Measurements from ENCODE around the gene ECHDC3. TPM values are rescaled to one million over a fixed set of nuclear protein-coding genes. Genes with fewer than 3 reads are reported as not detected.

The ECHDC3 gene
- total and polyA plus RNA-seq, 2 of the 13 experiments (the other 11 are each of a cell fraction or from before 2014, with no cell fraction given) = not detected

DNA sequence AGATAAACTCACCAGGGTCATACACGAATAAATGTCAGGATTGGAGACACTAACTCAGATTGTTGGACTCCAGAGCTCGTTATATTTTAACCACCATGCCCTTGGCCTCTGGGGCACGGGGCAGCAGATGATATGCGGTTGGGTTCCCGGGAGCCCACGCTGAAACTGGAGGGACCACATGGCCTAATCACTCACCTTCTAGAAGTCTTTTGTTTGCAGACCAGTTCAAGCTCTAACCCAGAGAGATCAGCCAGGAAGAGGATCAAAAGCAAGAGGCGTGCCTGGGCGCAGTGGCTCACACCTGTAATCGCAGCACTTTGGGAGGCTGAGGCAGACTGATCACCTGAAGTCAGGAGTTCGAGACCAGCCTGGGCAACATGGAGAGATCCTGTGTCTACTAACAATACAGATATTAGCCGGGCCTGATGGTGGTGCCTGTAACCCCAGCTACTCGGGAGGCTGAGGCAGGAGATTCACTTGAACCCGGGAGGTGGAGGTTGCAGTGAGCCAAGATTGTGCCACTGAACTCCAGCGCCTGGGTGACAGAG lies 42.6 kb upstream of the ECHDC3 start:
- H3K27ac ChIP-seq (ENCODE audit: extremely low read length, insufficient read depth, low read length) = peak overlapping the region; percentile 83
- TF ChIP-seq, protein P1, sequence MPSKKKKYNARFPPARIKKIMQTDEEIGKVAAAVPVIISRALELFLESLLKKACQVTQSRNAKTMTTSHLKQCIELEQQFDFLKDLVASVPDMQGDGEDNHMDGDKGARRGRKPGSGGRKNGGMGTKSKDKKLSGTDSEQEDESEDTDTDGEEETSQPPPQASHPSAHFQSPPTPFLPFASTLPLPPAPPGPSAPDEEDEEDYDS (CRISPR knock-in tag; IDR thresholded peaks at IDR 0.05) = no peak; the same call in none of the 2 replicates
- peak; percentile 96 for TF ChIP-seq NCOA2 (CRISPR knock-in tag; IDR thresholded peaks at IDR 0.05)
- peak; percentile 71; the same call in 1 of the 2 replicates for TF ChIP-seq KDM6A (CRISPR knock-in tag; IDR thresholded peaks at IDR 0.05; ENCODE audit: low read depth)
- 0 out of 2 replicates have a peak, but pooled peaks have one; percentile 60 for TF ChIP-seq ZNF232 (CRISPR knock-in tag; IDR thresholded peaks at IDR 0.05; ENCODE audit: borderline replicate concordance)
- TF ChIP-seq, protein P2, sequence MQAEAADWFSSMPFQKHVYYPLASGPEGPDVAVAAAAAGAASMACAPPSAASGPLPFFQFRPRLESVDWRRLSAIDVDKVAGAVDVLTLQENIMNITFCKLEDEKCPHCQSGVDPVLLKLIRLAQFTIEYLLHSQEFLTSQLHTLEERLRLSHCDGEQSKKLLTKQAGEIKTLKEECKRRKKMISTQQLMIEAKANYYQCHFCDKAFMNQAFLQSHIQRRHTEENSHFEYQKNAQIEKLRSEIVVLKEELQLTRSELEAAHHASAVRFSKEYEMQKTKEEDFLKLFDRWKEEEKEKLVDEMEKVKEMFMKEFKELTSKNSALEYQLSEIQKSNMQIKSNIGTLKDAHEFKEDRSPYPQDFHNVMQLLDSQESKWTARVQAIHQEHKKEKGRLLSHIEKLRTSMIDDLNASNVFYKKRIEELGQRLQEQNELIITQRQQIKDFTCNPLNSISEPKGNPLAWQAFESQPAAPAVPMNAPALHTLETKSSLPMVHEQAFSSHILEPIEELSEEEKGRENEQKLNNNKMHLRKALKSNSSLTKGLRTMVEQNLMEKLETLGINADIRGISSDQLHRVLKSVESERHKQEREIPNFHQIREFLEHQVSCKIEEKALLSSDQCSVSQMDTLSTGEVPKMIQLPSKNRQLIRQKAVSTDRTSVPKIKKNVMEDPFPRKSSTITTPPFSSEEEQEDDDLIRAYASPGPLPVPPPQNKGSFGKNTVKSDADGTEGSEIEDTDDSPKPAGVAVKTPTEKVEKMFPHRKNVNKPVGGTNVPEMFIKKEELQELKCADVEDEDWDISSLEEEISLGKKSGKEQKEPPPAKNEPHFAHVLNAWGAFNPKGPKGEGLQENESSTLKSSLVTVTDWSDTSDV (CRISPR knock-in tag; IDR thresholded peaks at IDR 0.05) = no peak
- TF ChIP-seq, protein P3, sequence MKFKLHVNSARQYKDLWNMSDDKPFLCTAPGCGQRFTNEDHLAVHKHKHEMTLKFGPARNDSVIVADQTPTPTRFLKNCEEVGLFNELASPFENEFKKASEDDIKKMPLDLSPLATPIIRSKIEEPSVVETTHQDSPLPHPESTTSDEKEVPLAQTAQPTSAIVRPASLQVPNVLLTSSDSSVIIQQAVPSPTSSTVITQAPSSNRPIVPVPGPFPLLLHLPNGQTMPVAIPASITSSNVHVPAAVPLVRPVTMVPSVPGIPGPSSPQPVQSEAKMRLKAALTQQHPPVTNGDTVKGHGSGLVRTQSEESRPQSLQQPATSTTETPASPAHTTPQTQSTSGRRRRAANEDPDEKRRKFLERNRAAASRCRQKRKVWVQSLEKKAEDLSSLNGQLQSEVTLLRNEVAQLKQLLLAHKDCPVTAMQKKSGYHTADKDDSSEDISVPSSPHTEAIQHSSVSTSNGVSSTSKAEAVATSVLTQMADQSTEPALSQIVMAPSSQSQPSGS (CRISPR knock-in tag; IDR thresholded peaks at IDR 0.05) = peak; percentile 80; the same call in 1 of the 2 replicates
- no peak for TF ChIP-seq PAWR (CRISPR knock-in tag; IDR thresholded peaks at IDR 0.05; ENCODE audit: borderline replicate concordance)
- peak; percentile 48; the same call in 1 of the 2 replicates for TF ChIP-seq RFXAP (CRISPR knock-in tag; IDR thresholded peaks at IDR 0.05; ENCODE audit: borderline replicate concordance)
- TF ChIP-seq NR1H2 (CRISPR knock-in tag; IDR thresholded peaks at IDR 0.05; ENCODE audit: borderline replicate concordance, low read depth) = peak; percentile 66; the same call in 1 of the 2 replicates
- peak; percentile 53; the same call in 1 of the 2 replicates for TF ChIP-seq TGIF2 (CRISPR knock-in tag; IDR thresholded peaks at IDR 0.05)
- TF ChIP-seq ZFP1 (CRISPR knock-in tag; IDR thresholded peaks at IDR 0.05) = peak; percentile 90
- no peak for TF ChIP-seq RFX5 (IDR thresholded peaks at IDR 0.05; ENCODE audit: low read depth, low read length)
- TF ChIP-seq ZSCAN29 (CRISPR knock-in tag; conservative IDR thresholded peaks at IDR 0.05) = peak; percentile 81; the same call in 1 of the 2 replicates
- TF ChIP-seq SMARCC2 (IDR thresholded peaks at IDR 0.05) = no peak
- TF ChIP-seq TOPORS (CRISPR knock-in tag; IDR thresholded peaks at IDR 0.05) = peak; percentile 83; the same call in 1 of the 2 replicates
- TF ChIP-seq SMARCE1 (IDR thresholded peaks at IDR 0.05; ENCODE audit: borderline replicate concordance) = no peak
- peak; percentile 94 to 95 for TF ChIP-seq NR2F1 (CRISPR knock-in tag; IDR thresholded peaks at IDR 0.05)
- TF ChIP-seq ZSCAN12 (CRISPR knock-in tag; IDR thresholded peaks at IDR 0.05) = no peak
- 0 out of 2 replicates have a peak, but pooled peaks have one; percentile 60 for TF ChIP-seq ARID2 (CRISPR knock-in tag; IDR thresholded peaks at IDR 0.05; ENCODE audit: borderline replicate concordance)
- TF ChIP-seq PHF8 (CRISPR knock-in tag; IDR thresholded peaks at IDR 0.05) = no peak

More for the DNA sequence above, 42.6 kb upstream of the ECHDC3 start:
- Histone ChIP-seq H3K9me3 (ENCODE audit: low read length) (no peaks in the 10 kb centered on the region), H3K4me2 (ENCODE audit: low read depth, low read length) (peak overlapping the region; percentile 79), H3K36me3 (replicated peaks in 1 of 2; ENCODE audit: control insufficient read depth in 1 of 2, insufficient read depth in 2 of 2, low read length in 2 of 2) (no peaks in the 10 kb centered on the region), H3K79me2 (ENCODE audit: insufficient read depth, low read length) (no peaks in the 10 kb centered on the region), H2AFZ (ENCODE audit: low read length) (no peak overlapping the region), H3K4me3 (replicated peaks in 1 of 3; ENCODE audit: insufficient read depth in 1 of 3, low read depth in 2 of 3, low read length in 3 of 3) (peak overlapping the region in 2 of 3 experiments; percentile 33 to 34; a peak in 3 of 6 replicates), H4K20me1 (ENCODE audit: insufficient read depth, low read length) (no peaks in the 10 kb centered on the region), H3K9ac (ENCODE audit: insufficient read depth, low read depth, low read length) (peak overlapping the region; percentile 63), H3K4me1 (ENCODE audit: insufficient read depth, low read length) (peaks cover 79% of the 10 kb centered on the region), H3K27me3 (ENCODE audit: control insufficient read depth in 1 of 2, insufficient read depth in 2 of 2, low read length in 2 of 2) (no peaks in the 10 kb centered on the region)
- 12% methylated on average over 12 of the region's 14 CpGs for WGBS (ENCODE audit: low lambda C conversion rate)
- ATAC-seq = peak; percentile 90
- POLR2A ChIA-PET = interaction anchor here (0.8 to 2.1 kb wide), 8 partner anchors 9 to 343 kb away, joined by 3 to 113 read pairs (median 5); partner anchors contain the start of gene UPF2
- CTCF ChIA-PET (ENCODE audit: low intra/inter-chr PET ratio, low total read pairs) = interaction anchor here (1.4 kb wide), 1 partner anchor 17 kb away, joined by 3 read pairs; no protein-coding TSS in a partner anchor
- in situ Hi-C loops (cut with HindIII; ENCODE audit: extremely low pct_ligation_motif_present, low pct_unique_long_range_greater_than_20kb) = no loop called here
- intact Hi-C loops (cut with micrococcal nuclease; ENCODE audit: unreplicated experiment) = loop anchor here (1.0 to 2.0 kb wide), 4 partner anchors 17 to 184 kb away; no protein-coding TSS in a partner anchor
- peak; percentile 100 for FAIRE-seq
- no TSS peak for BruUV-seq (replicated peaks)
- peak; percentile 98 for DNase-seq (ENCODE audit: low spot score)

All from HepG2 (cell line).